Measurements from ENCODE around the gene PPAN. TPM values are rescaled to one million over a fixed set of nuclear protein-coding genes. Genes with fewer than 3 reads are reported as not detected.
A peak's percentile ranks its signal among the peaks of the same experiment; 100 is the strongest.

Gene PPAN
- total and polyA plus RNA-seq, 7 donors, result 29.3 to 93.4 (median 60.8) TPM

- no peak for ATAC-seq
- 86 to 88% (median 87%) methylated on average over 18 of the region's 18 CpGs for WGBS, 3 donors
- no peak overlapping the region for H3K27ac ChIP-seq
Measured at GRCh38 chr19:10087296-10088061, 18.7 kb upstream of the PPAN start.

GRCh38 chr19:10088949-10089554, 17.1 kb upstream of the PPAN start:
- intact Hi-C loops (cut with DNase I), result no loop called here

More at GRCh38 chr19:10087296-10088061, 18.7 kb upstream of the PPAN start:
- TF ChIP-seq, protein P1, sequence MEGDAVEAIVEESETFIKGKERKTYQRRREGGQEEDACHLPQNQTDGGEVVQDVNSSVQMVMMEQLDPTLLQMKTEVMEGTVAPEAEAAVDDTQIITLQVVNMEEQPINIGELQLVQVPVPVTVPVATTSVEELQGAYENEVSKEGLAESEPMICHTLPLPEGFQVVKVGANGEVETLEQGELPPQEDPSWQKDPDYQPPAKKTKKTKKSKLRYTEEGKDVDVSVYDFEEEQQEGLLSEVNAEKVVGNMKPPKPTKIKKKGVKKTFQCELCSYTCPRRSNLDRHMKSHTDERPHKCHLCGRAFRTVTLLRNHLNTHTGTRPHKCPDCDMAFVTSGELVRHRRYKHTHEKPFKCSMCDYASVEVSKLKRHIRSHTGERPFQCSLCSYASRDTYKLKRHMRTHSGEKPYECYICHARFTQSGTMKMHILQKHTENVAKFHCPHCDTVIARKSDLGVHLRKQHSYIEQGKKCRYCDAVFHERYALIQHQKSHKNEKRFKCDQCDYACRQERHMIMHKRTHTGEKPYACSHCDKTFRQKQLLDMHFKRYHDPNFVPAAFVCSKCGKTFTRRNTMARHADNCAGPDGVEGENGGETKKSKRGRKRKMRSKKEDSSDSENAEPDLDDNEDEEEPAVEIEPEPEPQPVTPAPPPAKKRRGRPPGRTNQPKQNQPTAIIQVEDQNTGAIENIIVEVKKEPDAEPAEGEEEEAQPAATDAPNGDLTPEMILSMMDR (IDR thresholded peaks at IDR 0.05), result no peak
- Histone ChIP-seq H3K4me3 (peak overlapping the region; percentile 79), H3K9me3 (no peaks in the 10 kb centered on the region), H3K4me1 (no peaks in the 10 kb centered on the region), H3K36me3 (ENCODE audit: insufficient read depth in 1 of 2, low read depth in 1 of 2) (no peaks in the 10 kb centered on the region), H3K27me3 (ENCODE audit: insufficient read depth in 3 of 3, low read length in 2 of 3) (peaks cover 0 to 26% (median 10%) of the 10 kb centered on the region in 3 donors)
- intact Hi-C loops (cut with DNase I), result no loop called here
- peak in 1 of 2 donors; percentile 19 for DNase-seq

DNA sequence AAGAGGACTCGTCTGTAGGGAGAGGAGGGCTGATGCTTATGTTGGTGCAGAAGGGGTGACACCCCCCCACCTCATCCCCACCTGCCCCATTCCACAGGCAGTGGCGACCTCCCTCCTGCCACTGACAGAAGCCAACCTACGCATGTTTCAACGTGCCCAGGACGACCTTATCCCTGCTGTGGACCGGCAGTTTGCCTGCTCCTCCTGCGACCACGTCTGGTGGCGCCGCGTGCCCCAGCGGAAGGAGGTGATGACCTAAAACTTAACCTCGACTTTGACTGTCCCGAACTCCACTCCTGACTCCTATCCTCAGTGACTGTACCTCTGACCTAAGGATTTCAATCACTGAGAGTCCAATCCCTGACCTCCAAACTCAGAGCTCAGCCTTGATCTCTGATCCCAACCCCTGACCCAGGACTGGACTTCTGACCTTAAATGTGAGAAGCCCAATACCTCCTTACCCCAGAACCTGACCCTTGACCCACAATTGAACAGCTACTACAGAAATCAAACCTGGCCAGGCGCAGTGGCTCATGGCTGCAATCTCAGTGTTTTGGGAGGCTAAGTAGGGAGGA, 16.3 kb upstream of the PPAN start:
- H3K27me3 ChIP-seq (ENCODE audit: insufficient read depth in 3 of 3, low read length in 2 of 3), result peaks cover 0 to 19% (median 8%) of the 10 kb centered on the region in 3 donors
- H3K27ac ChIP-seq, result no peak overlapping the region
- ATAC-seq (no peak), DNase-seq (peak in 1 of 2 donors; percentile 24)
- no peaks in the 10 kb centered on the region for H3K9me3 ChIP-seq
- 70 to 77% (median 75%) methylated on average over 15 of the region's 15 CpGs for WGBS, 3 donors
- intact Hi-C loops (cut with DNase I), result no loop called here
- no peaks in the 10 kb centered on the region for H3K36me3 ChIP-seq (ENCODE audit: insufficient read depth in 1 of 2, low read depth in 1 of 2)
- H3K4me1 ChIP-seq, result no peaks in the 10 kb centered on the region
- no peak overlapping the region for H3K4me3 ChIP-seq
- TF ChIP-seq, protein P1 (IDR thresholded peaks at IDR 0.05), result no peak

More at GRCh38 chr19:10088949-10089554, 17.1 kb upstream of the PPAN start:
- no peaks in the 10 kb centered on the region for H3K36me3 ChIP-seq (ENCODE audit: insufficient read depth in 1 of 2, low read depth in 1 of 2)
- WGBS, 3 donors, result 84 to 91% (median 89%) methylated on average over 6 of the region's 6 CpGs
- H3K27me3 ChIP-seq (ENCODE audit: insufficient read depth in 3 of 3, low read length in 2 of 3), result peaks cover 0 to 24% (median 8%) of the 10 kb centered on the region in 3 donors
- H3K4me3 ChIP-seq, result no peak overlapping the region
- no peaks in the 10 kb centered on the region for H3K4me1 ChIP-seq
- TF ChIP-seq, protein P1 (IDR thresholded peaks at IDR 0.05), result no peak
- H3K27ac ChIP-seq, result no peak overlapping the region
- peak in 1 of 2 donors; percentile 48 for DNase-seq
- no peaks in the 10 kb centered on the region for H3K9me3 ChIP-seq
- ATAC-seq, result no peak

- H3K4me1 ChIP-seq, result peaks cover under 1% of the 10 kb centered on the region
- no peaks in the 10 kb centered on the region for H3K9me3 ChIP-seq
- H3K27me3 ChIP-seq (ENCODE audit: insufficient read depth in 3 of 3, low read length in 2 of 3), result peaks cover 0 to 8% (median 7%) of the 10 kb centered on the region in 3 donors
- ATAC-seq (no peak), DNase-seq (no peak)
- intact Hi-C loops (cut with DNase I), result no loop called here
- no peak overlapping the region for H3K27ac ChIP-seq
- no peaks in the 10 kb centered on the region for H3K36me3 ChIP-seq (ENCODE audit: insufficient read depth in 1 of 2, low read depth in 1 of 2)
- TF ChIP-seq, protein P1 (IDR thresholded peaks at IDR 0.05), result no peak
- no peak overlapping the region for H3K4me3 ChIP-seq
- 87% methylated on average over 16 to 17 of the region's 17 CpGs for WGBS, 3 donors
Measured at GRCh38 chr19:10091370-10091687, 14.8 kb upstream of the PPAN start.

Measured in psoas muscle (tissue), 8 donors.